Stimulated activated CD4-positive, alpha-beta T cell treated with anti-CD3 and anti-CD28 coated beads, Interleukin-2, amount 100 ng/mL, for 48 hours (primary cell): ENCODE data around the gene FAR2.
"Not testable (repeated sequence)": the region's sequence is repeated elsewhere in the genome, so short reads cannot be mapped to it uniquely, and the experiment has no call there.

Source experiments
- DNase-seq, 2 donors: peaks; one replicate each; pipeline ENCODE4 v3.0.0-alpha.2; 2020

FAR2 gene

DNA sequence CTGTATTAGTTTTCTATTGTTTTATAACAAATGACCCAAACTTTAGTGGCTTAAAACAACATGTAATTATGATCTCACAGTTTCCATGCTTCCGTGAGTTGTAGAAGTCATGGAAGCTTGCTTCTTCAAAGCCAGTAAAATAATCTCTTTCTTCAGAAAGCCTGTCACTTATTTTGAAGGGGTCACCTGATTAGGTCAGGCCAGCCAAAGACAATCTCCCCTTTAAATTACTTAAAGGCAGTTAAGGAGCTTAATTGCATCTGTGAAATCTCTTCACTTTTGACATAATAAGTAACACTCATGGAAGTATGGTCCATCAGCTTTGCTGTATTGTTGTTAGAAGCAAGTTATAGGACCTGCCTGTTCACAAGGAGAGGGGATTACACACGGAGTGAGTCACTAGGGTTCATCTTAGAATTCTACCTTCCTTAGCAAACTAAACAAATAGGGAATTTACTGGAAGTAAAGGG, 89.8 kb downstream of the FAR2 start:
- no peak for DNase-seq

DNA sequence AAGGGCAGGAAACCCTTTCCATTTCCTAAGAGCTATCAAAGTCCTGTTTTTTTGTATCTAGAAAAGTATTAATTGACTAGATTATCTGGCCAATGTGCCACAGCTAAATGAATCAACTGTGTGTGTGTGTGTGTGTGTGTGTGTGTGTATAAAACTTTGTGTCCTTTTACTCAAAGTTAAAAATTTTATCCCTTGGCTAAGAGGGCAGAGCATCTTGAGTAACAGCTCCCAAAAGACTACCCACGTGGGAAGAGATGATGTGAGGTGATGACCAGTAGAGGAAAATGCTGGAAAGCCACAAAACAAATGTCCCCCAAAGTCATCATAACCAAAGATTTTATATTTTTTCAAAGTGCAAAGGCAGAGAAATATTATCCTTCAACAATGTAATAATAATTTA, 90.3 kb downstream of the FAR2 start:
- DNase-seq = no peak

DNA sequence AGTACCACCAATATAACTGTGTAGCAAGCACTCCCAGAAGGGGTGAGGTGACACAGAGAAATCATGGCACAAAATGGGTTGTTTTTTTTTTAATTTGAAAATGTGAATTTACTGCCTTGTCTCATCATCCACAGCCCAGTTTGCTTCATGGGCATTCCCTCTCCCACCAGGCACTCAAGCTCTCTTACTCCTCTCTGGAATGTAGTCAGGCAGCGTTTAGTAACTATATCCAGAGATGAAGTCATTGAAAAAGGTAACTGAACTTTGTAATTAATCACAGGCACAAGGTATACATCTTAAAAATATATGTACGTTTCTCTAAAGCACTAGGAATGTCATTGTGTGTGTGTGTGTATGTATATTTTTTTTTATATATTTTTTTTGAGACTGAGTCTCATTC, 91.4 kb downstream of the FAR2 start:
- no peak for DNase-seq

DNA sequence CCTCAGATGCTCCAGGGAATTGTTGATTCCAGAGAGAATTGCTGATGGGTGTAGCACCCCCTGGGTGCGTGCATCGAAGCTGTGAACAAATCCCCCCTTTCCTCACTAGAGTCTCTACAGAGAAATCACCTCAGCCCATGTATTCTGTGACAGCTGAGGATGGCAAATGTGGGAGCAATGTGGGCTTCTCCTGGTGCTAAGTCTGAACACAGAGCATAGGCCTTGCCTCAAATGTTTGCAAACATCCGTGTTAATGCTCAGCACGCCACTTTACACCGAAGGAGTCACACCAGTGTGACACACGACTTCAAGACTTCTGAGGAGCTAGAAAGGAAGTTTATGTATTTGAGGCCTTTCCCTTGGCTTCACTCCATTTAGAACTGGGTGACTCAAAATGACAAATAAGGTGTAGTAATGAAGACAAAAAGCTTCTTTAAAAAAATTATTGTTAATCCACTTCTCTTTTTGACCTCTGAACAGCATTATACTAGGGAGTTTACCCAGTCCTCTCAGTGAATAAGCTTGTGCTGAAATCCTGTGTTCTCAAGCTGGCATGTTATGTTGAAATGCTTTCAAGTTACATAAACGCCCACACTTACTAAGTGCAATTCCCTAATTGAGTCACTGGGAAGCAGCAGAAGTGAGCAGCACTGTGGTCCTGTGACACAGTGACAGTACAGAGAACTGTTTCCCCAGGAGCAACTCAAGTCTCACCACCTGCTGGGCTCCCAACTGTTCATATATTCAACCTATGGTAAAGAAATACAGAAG, 92.9 kb downstream of the FAR2 start:
- DNase-seq = peak in 1 of 2 donors; percentile 19

DNA sequence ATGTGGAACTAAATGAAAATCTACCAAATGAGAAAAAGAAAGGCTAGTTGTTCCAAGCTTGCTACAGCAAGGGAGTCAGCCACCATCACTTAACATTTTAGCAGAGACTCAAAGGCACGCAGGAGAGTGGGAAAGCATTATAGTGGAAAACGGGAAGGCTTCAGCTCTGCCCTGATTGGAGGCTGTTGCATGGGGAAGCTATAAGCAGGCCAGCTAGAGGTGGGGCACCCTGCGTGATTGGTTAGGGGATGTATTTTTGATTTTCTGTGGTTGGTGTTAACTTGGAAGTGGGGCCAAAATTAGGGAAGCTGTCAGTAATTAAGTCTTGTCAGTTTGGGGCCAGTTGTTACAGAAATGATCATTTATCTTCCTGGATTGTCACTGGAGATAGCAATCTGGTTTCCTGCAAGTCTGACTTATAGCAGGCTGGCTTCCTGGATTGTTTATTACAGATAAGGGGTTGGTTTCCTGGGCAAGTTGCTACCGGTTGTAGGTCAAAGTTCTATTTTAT, 93.9 kb downstream of the FAR2 start:
- no peak for DNase-seq

DNA sequence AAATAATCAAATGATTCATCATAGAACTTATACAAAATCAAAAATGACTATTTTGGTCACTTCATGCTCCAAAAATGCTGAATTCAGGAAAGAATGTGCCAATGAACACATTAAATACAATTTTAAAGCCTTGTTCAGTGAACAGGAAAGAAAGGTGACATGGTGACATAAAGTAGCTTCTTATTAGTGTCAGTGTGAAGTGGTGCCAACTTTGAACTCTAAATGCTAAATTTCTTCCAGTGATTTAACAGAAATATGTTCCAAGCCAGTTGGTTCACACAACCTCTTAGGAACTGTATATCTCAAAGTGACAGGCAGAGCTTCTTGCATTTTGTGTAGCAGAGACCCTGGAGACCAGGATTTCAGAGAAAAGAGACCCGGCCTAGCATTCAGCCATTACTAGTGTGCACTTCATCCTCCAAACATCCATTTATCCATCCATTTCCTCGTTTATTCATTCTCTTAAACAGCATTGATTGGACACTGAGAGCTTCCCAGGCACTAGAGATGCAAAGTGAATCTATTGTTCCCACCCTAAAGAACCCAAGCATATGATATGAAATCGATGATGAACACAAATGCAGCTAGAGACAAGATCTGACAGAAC, 95.2 kb downstream of the FAR2 start:
- DNase-seq = no peak

DNA sequence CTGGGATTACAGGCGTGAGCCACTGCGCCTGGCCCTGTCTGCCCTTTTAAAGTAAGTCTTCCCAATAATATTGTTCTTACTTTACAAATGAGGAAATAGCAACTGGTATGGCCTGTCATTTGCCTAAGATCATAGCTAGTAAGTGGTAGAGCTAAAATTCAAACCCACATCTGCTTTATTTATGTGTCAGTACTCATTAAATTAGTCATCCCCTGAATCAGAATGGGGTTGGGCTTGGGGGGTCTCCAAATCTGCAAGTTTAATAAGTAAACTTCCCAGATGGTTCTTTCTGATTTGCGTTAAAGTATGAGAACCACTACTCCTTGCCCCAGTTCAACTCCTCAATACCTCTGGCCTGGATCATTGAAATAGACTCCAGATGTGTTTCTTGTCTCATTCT, 96.2 kb downstream of the FAR2 start:
- no peak for DNase-seq

DNA sequence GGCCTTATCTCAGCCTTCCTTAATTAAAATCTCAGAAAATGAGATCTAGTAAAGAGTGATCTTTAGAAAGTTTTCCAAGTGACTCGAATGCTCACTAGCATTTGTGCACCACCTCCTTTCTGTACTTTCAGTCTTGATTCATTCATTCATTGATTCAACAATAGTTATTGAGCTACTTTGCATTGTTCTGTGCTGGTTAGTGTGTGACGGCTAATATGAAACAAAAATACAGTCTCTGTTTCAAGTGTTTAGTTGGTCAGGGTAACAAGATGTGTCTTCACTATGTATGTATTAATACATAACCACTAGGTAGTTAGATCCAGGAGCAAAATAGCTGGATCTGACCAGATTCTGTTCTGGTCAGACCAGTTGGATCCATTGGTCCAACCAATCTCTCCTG, 100.9 kb downstream of the FAR2 start:
- no peak for DNase-seq

DNA sequence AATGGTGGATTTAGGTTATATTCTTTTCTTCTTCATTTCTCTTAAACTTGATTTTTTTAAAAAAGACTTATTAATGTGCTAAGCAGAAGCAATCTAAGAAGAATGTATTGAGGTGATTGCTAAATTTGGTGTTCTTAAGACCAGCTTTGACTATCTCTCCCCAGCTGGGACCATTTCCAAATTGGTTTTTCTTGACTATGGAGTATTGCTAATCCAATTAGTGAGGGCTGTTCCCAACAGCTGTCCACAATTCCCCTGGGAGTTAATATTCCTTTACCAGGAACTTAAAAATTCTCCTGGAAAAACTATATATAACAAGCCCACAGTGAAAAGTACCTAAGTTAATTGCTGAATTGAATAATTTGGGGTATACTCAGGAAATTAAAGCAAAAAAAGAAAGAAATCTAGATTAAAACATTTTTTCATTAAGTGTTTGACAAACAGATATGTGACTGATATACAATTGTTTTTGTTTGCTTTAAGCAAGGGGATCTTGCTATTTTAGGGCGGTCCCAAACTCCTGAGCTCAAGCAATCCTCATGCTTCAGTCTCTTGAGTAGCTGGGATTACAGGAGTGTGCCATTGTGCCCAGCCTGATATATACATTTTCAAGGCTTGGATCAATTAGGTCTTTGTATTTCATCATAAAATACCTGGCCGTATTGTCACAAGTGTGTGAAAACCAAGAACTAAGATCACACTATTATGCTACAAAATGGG, 105.0 kb downstream of the FAR2 start:
- DNase-seq = no peak

DNA sequence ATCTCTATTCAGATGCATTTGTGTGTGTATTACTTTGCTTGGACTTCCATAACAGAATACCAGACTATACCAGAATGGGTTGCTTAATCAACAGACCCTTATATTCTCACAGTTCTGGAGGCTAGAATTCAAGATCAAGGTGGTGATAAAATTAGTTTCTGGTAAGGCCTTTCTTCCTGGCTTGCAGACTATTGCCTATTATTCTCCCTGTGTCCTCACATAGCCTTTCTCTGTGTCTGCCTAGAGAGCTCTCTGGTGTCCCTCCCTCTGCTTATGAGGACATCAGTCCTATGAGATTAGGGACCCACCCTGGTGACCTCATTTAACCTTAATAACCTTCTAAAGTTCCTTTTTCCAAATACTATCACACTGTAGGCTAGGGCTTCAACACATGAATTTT, 106.0 kb downstream of the FAR2 start:
- DNase-seq = no peak

DNA sequence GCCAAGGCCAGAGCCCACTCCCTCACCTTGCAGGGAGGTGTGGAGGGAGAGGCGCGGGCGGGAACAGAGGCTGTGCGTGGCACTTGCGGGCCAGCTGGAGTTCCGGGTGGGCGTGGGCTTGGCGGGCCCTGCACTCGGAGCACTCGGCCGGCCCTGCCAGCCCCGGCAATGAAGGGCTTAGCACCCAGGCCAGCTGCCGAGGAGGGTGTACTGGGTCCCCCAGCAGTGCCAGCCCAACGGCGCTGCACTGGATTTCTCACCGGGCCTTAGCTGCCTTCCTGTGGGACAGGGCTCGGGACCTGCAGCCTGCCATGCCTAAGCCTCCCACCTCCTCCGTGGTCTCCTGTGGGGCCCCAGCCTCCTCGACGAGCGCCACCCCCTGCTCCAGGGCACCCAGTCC, 107.5 kb downstream of the FAR2 start:
- no peak for DNase-seq

DNA sequence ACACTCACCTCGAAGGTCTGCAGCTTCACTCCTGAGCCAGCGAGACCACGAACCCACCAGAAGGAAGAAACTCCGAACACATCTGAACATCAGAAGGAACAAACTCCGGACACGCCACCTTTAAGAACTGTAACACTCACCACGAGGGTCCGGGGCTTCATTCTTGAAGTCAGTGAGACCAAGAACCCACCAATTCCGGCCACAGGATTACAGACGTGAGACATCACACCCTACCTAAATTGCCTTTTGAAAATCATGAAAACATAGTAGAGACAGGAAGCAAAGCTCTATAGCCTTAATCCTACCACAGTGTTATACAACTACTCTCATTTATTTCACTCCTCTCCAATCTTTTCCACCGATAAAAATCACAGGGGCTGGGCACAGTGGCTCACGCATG, 108.6 kb downstream of the FAR2 start:
- DNase-seq = not testable (repeated sequence)

DNA sequence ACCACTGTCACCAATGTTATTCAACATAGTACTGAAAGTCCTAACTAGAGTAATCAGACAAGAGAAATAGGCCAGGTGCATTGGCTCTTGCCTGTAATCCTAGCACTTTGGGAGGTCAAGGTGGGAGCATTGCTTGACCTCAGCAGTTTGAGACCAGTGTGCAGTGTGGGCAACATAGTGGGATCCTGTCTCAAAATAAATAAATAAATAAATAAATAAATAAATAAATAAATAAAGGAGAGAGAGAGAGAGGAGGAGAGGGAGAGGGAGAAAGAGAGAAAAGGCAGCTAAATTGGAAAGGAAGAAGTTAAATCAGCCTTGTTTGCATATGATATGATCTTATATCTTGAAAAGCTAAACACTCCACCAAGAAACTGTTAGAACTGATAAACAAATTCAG, 115.3 kb downstream of the FAR2 start:
- no peak for DNase-seq

DNA sequence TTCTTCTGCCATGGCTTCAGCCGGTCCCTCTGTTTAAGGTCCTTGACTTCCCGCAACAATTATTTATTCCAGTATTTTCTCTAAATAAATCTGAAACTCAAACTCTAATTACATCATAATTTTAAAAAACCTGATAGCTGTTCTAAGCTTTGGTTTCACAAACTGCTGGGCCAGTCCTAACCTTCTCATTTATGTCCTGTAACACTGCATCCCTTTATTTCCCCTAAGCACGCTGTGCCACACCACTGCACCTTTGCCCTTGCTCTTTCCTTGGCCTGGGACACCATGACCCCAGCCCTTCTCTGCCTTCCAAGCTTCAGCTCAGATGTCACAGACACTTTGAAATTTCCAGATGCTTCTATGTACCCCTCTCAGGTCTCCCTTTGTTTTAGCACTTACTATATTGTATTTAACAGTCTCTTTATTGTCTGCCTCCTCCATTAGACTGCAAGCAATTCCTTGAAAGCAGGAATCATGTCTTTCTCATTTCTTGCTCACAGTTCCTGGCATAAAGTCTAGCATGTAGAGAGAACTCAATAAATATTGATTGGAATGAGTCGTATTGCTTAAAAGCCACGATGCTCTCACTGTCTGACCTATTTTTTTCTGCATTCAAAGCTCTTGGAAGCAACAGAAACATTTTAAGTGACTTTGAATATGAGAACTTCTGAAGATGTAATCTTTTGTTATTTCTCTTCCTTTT, 120.8 kb downstream of the FAR2 start:
- DNase-seq = no peak

DNA sequence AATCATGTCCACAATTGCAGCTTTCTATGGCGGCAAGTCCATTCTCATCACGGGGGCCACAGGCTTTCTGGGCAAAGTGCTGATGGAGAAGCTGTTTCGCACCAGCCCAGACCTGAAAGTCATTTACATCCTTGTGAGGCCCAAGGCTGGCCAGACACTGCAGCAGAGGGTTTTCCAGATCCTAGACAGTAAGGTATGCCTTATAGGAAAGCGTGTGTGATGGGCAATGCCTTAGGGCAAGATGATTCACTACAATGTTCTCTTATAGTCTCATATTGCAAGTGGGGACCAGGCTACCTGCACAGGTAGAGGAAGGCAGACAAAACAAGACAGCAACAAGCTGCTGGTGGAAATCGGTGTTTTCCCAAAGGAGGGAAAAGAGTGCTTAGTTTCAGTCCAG, 121.4 kb downstream of the FAR2 start:
- DNase-seq = no peak

DNA sequence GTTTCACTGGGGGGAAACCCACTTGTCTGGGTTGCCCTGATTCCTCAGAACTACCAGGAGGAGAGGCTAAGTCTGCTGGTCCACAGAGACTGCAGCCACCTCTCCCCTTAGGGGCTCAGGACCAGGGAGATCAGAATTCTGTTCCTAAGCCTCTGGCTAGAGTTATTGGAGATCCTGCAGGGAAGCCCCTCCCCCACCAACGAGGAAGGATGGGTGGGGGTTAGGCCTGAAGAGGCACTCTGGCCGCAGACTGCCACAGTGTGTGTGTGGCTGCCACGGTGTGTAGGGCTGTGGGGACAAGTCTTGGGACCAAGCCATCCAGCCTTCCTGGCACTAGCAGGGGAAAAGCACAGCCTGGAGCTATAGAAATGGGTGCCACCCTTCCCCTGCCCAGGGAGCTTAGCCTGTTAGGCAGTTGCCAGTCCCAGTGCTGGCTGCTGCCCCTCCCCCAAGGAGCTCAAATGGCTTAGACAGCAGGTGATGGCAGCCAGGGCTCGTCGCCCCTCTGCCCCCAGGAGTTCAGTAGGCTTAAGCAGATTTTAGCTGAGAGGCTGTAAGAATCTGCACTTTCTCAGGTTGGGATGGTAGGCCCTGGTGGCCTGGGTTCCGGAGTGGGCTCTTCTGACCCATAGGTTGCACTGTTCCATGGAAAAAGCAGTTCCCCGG, 124.2 kb downstream of the FAR2 start:
- DNase-seq = no peak

DNA sequence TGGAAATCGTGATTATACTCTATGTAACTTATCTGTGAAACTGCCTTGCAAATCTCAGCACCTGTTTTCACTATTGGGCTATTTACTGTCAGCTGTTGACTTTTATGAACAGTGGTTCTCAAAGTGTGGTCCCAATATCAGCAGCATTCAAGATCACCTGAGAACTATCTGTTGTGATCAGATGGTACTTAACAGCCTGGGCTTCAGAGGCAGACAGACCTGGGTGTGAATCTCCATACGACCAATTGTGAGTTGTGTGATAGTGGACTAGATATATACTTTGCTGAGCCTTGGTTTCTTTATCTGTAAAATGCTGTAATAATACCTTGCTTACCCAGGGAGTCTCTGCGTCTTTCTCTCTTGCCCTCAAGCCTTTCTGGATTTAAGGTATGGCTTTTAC, 126.8 kb downstream of the FAR2 start:
- DNase-seq = no peak

DNA sequence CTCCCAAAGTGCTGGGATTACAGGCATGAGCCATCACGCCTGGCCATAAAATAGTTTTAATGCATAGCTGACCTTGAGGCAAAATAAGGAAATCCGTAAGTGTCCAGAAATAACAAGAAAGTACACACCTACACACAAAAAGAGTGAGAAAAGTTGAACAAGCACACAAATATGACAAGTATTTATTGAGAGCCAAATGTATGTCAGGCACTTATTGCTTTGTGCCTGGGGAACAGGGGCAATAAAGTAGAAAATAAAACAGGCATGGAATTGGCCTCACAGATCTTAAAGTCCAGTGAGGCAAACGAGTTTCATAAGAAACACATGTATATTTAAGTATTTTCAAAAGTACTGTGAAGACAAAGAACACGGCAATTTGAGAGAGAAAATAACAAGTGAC, 128.2 kb downstream of the FAR2 start:
- DNase-seq = no peak

DNA sequence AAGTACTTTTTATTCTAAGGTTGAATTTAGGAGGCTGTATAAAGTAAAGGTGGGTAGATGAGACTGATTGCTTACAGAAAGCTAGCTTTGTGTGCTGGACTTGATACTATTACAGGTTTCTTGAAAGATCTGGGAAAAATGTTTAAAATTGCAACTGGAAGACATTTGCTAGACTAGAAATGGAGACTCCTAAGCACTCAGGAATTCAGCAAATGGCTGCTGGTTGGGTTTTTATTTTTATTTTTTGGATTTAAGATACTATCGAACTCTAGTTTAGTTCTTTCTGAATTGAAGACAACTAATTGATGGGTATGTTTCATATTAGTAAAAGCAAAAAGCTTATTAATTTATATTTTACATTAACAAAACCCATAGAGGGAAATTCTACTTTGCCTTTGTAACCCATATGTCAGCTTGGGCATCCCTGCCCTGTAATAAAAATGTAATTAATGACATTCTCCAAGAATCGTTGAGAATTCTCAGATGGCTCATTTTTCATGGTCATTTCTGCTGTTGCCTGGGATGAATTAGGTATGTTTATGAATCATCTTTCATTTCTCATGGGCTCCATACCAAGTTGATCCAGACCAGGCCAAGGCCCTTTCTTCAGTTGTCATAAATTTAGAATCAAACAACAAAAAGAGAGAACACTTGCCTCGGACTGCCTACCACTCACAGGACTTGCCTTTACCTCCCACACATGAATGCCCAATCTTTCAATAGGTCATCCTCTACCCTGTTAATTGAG, 129.8 kb downstream of the FAR2 start:
- DNase-seq = no peak

DNA sequence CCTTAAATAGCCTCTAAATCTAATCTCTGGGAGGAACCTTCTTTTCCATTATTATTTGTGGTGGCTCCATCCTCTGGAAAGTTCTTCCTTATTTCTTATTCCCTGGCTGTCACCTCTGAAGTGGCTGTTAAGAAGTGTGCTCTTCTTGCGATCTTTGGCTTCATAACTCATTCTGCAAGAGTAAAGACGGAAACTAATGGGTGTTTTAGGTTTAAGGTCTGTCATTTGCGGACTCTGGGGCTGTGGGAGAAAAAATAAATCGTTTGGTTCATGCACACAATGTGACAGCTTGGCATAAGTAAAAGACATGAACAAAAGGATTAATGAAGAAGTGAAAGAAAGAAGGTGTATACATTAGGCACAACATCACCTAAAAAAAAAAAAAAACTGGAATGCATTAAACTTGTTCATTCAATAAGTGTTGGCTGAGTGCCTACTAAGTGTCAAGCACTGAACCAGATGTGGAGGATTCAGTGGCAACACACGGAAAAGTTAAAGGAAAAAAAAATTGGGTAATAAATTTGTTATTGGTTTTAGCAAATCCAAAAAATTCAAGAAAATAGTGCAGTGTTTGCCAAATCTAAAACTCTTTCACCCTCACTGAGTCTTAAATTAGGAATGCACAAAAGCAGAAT, 132.4 kb downstream of the FAR2 start:
- DNase-seq = no peak

DNA sequence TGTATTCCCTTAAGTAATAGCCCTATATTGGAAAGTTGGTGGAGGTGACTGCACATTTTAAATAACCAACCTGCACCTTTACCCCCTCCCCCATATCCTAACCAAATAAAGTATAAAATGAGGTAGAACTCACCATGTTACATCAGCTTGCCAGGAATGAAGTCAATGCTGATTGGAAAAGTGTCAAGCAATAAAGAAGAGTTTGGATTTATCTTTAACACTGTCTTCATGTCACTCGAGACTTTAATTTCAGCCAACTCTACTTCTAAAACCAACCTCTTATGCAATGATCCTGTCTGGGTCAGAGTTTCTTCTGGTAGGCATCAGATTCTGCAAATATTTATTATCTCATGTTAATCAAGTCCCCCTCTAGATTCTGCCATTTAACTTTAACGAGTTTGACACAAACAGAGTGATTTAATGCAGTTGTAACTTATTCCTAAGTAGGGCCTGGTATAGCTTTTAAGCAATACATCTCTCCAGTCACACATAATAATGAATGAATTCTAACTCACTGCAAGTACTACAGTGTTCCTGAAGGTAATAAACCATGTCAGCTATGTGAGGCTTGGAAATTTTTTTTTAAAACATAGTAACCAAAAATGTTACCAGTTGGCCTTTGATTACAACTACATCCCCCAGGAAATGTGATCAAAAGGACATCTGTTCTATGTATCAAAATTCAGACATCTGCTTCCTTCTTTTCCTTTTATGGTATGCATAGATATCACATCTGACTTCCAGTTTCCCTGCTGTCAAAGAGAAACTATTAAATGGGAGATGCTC, 133.1 kb downstream of the FAR2 start:
- DNase-seq = no peak
